ENCODE results near the gene A3GALT2.
A peak's percentile ranks its signal among the peaks of the same experiment; 100 is the strongest.

Gene A3GALT2

GRCh38 chr1:33363470-33363861, 42.6 kb upstream of the A3GALT2 start:
- no peak for TF ChIP-seq FOXP2 (optimal IDR thresholded peaks at IDR 0.05; ENCODE audit: borderline replicate concordance, extremely low read depth, extremely low read length, insufficient read depth)
- no peak for TF ChIP-seq SIN3A (IDR thresholded peaks at IDR 0.05; ENCODE audit: borderline replicate concordance, insufficient read depth, low read length)
- TF ChIP-seq TAF1 (IDR thresholded peaks at IDR 0.05; ENCODE audit: borderline replicate concordance, insufficient read depth, low read length), result no peak
- TF ChIP-seq POLR2AphosphoS5 (IDR thresholded peaks at IDR 0.05; ENCODE audit: low read depth, low read length), result no peak
- TF ChIP-seq REST (IDR thresholded peaks at IDR 0.05; ENCODE audit: insufficient read depth in 1 of 2, low read depth in 2 of 2, low read length in 2 of 2), result no peak

GRCh38 chr1:33363021-33363420, 42.1 kb upstream of the A3GALT2 start:
- TF ChIP-seq REST (IDR thresholded peaks at IDR 0.05; ENCODE audit: insufficient read depth in 1 of 2, low read depth in 2 of 2, low read length in 2 of 2) (no peak), SIN3A (IDR thresholded peaks at IDR 0.05; ENCODE audit: borderline replicate concordance, insufficient read depth, low read length) (no peak)

DNA sequence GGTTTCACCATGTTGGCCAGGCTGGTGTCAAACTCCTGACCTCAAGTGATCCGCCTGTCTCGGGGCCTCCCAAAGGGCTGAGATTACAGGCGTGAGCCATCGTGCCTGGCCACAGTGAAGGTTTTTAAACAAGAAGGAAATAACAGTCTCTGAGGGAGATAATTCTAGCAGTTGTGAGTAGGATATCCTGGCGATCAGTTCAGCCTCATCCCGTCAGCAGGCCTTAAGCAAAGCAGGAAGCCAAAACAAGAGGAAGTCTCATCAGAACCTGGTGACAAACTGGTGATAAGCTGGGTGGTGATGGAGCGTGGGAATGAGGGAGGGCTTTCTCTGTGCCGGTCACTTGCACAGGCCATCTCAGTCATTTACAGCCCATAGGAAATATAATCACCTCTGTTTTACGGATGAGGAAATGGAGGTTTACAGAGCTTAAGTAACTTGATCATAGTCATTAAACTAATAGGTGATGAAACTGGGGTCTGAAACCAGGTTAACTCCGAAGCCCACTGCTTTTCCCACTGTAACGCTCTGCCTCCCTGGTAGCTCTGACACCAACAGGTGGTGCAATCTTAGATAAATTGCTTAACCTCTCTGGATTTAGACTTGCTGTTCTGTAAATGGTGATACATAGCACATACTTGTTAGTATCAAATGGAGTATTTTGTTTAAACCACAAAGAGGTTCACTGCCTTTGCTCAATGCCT, 40.8 kb upstream of the A3GALT2 start:
- no peak; the same call in 1 of the 2 replicates for TF ChIP-seq POLR2AphosphoS5 (IDR thresholded peaks at IDR 0.05; ENCODE audit: low read depth, low read length)
- TF ChIP-seq FOXP2 (optimal IDR thresholded peaks at IDR 0.05; ENCODE audit: borderline replicate concordance, extremely low read depth, extremely low read length, insufficient read depth), result peak; percentile 44

GRCh38 chr1:33360367-33360766, 39.5 kb upstream of the A3GALT2 start:
- TF ChIP-seq FOXP2 (optimal IDR thresholded peaks at IDR 0.05; ENCODE audit: borderline replicate concordance, extremely low read depth, extremely low read length, insufficient read depth) (no peak), TAF1 (IDR thresholded peaks at IDR 0.05; ENCODE audit: borderline replicate concordance, insufficient read depth, low read length) (no peak), POLR2AphosphoS5 (IDR thresholded peaks at IDR 0.05; ENCODE audit: low read depth, low read length) (no peak), SIN3A (IDR thresholded peaks at IDR 0.05; ENCODE audit: borderline replicate concordance, insufficient read depth, low read length) (no peak), REST (IDR thresholded peaks at IDR 0.05; ENCODE audit: insufficient read depth in 1 of 2, low read depth in 2 of 2, low read length in 2 of 2) (no peak)

GRCh38 chr1:33359931-33360330, 39.0 kb upstream of the A3GALT2 start:
- TF ChIP-seq FOXP2 (optimal IDR thresholded peaks at IDR 0.05; ENCODE audit: borderline replicate concordance, extremely low read depth, extremely low read length, insufficient read depth), result no peak
- TF ChIP-seq SIN3A (IDR thresholded peaks at IDR 0.05; ENCODE audit: borderline replicate concordance, insufficient read depth, low read length), result no peak

DNA sequence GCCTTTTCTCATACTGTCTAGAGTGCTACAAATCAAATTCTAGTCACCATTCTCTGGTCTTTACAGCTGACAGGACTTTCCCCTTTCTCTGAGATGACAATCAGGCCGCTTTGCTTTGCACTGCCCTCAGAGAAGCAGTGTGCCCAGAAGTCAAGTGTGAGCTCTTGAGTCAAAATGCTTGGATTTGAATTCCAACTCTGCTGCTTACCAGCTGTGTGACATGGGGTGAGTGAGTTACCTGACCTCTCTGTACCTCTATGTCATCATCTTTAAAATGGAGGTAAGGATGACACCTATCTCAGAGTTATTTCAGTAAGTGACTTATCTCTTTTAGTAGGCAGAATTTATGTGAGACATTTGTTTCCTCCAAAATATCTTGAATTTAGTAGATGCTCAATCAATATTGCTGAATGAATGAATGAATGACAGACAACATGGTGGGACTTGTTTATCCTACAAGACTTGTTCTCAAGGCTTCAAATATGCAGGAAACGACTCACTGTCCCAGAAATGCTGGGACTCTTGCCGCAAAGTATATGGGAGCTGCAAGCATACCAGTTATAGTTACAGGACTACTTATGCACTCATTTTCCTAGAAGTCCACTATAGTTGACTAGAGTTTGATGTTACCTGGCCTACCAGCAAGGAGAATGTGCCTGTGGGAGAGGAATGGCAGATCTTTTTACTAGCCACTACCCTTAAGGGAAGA, 38.1 kb upstream of the A3GALT2 start:
- no peak for TF ChIP-seq TAF1 (IDR thresholded peaks at IDR 0.05; ENCODE audit: borderline replicate concordance, insufficient read depth, low read length)
- no peak for TF ChIP-seq POLR2AphosphoS5 (IDR thresholded peaks at IDR 0.05; ENCODE audit: low read depth, low read length)
- TF ChIP-seq SIN3A (IDR thresholded peaks at IDR 0.05; ENCODE audit: borderline replicate concordance, insufficient read depth, low read length), result no peak
- TF ChIP-seq FOXP2 (optimal IDR thresholded peaks at IDR 0.05; ENCODE audit: borderline replicate concordance, extremely low read depth, extremely low read length, insufficient read depth), result no peak
- no peak for TF ChIP-seq REST (IDR thresholded peaks at IDR 0.05; ENCODE audit: insufficient read depth in 1 of 2, low read depth in 2 of 2, low read length in 2 of 2)
